ENCODE measurements around the gene ACOXL.
"Not testable (repeated sequence)": the region's sequence is repeated elsewhere in the genome, so short reads cannot be mapped to it uniquely, and the experiment has no call there.

Gene ACOXL

GRCh38 chr2:110853516-110853915, 121.1 kb downstream of the ACOXL start:
- no peak for DNase-seq (ENCODE audit: low read depth in 3 of 3, low spot score in 1 of 3)

DNA sequence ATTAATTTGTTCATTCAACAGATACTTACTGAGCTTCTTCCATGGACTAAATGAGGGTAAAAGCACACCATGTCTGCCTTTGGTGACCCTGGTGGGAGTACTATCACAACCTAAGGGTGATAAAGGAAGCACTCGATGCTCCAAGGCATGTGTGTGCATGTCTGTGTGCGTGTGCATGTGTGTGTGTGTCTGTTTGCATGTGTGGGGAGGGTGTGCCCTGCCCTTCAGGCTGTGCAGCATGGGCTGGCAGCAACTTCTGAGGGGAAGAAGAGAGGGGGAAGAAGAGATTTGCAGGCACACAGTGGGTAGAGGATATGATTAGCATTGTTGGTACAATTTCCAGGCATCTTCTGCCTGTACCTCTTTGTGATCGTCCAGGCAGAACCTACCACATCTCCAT, 121.6 kb downstream of the ACOXL start:
- no peak for DNase-seq (ENCODE audit: low read depth in 3 of 3, low spot score in 1 of 3)

DNA sequence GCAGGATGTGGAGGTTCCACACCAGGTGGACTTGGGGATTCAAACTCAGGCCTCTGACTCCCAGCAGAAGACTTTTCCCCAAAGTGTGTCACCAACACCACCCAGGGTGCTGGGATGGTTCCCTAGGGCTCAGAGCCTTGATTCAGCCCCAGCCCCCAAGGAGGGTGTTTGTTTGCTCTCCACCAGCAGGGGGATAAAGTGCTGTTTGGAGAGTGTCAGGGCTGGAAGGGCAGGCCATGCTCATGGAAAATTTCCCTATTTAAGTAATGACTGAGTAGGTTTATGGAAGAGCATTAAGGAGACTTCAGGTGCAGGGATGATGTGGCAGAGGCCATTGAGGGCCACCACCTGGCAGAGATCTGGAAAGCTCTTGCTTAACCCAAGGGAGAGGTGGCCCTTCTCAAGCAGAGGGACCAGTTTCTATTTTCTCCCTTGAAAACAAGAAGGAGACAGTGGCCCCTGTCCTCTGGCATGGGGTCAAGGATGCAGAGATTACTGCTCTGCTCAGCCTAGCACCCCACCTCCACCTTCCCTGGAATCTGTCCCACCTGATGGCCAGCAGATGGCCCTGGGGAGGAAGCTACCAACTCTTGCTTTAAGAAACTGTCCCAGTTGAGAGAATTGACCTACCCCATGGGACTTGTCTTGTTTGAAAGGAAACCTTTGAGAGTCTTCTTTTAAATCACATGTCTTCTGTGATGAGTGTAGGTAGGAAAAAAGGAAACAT, 122.1 kb downstream of the ACOXL start:
- DNase-seq (ENCODE audit: low read depth in 3 of 3, low spot score in 1 of 3): no peak

DNA sequence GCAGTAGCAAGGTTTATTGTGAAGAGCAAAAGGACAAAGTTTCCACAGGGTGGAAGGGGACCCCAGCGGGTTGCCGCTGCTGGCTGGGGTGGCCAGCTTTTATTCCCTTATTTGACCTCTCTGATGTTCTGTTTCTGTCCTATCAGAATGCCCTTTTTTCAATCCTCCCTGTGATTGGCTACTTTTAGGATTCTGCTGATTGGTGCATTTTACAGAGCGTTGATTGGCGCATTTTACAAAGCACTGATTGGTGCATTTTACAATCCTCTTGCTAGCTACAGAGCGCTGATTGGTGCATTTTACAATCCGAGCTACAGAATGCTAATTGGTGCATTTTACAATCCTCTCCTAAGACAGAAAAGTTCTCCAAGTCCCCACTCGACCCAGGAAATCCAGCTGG, 123.5 kb downstream of the ACOXL start:
- DNase-seq (ENCODE audit: low read depth in 3 of 3, low spot score in 1 of 3): not testable (repeated sequence)

- peak in 2 of 3 donors; percentile 16 to 19 for DNase-seq (ENCODE audit: low read depth in 3 of 3, low spot score in 1 of 3)
Observed at GRCh38 chr2:110858135-110858725, 125.9 kb downstream of the ACOXL start.

DNA sequence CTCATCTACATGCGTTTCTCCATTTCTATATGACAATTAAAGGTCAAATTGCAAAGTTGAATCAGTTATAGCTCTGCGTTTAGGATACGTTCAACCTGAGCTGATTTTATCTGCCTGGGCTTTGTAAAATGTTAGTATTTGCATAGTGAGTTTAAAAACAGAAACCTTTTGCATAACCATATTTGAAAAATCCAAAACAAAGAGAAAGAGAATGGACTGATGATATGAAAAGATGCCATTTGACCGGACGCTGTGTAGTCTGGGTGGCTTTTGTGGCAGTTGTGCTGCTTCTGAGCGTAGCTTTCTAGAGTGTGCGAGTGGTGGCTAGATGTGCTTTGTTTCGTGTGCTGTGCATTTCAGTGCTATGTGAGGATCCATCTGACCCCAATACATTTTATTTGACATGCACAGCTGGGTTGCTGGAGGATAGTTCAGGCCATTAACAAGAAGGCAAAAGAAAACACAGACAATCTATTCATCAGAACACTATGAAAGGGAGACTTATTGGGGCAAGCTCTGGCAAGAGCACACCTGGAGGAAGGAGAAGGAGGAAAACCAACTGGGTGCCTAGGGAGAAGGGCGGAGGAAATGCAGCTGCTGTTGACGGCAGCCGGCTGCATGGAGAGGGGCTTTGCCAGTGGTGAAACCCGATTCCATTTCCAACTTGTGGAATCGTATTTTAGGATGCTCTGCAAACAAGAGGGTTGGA, 126.8 kb downstream of the ACOXL start:
- DNase-seq (ENCODE audit: low read depth in 3 of 3, low spot score in 1 of 3): no peak

DNA sequence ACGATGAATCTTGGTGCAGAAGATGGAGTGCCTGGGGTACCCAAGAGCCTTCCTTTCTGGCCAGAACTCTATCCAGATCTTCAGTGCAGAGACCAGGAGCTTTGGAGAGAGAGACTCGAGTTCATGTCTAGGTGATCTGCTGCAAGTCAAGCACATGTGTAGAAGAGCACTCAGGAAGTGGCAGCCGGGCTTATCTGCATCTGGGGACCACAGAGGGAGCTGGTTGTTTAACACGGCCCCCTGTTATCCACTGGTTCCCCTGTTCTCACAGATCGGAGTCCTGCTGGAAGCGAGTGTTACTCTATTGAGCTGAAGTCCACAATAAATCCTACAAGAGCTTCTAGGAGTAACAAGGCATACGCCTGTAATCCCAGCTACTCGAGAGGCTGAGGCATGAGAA, 128.3 kb downstream of the ACOXL start:
- no peak for DNase-seq (ENCODE audit: low read depth in 3 of 3, low spot score in 1 of 3)

DNA sequence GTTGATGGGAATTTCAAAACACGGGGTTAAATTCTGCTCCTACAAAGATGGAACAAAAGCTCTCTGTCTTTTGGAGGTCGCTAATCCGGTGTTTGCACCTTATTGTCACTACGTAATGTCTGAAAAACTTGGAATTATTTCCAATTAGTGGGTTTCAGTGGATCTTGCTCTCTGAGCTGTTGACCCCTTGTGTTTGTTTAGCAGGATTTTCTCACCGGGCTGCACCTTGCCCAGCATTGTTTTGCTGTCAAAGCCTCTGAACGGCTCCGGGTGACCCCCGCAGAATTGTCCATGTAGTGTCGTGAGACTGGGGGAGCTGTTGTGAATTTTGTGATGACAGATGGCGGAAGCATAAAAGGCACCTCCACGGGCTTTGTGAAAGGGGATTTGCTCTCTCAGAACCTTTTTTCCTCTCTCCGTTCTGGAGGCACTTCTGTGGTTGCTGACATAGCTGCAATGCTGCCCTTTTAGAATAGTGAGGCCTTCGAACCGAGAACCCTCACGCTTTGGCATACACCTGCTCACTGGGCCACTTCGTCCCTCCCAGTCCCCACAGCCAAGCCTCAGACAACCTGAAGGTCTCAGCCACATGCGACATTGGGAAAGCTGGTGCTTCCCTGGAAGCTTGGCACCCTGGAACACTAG, 129.4 kb downstream of the ACOXL start:
- DNase-seq (ENCODE audit: low read depth in 3 of 3, low spot score in 1 of 3): no peak

- no peak for DNase-seq (ENCODE audit: low read depth in 3 of 3, low spot score in 1 of 3)
Observed at GRCh38 chr2:110863726-110864125, 131.4 kb downstream of the ACOXL start.

- DNase-seq (ENCODE audit: low read depth in 3 of 3, low spot score in 1 of 3): no peak
Observed at GRCh38 chr2:110864176-110864575, 131.8 kb downstream of the ACOXL start.

- DNase-seq (ENCODE audit: low read depth in 3 of 3, low spot score in 1 of 3): no peak
Observed at GRCh38 chr2:110864731-110865130, 132.4 kb downstream of the ACOXL start.

DNA sequence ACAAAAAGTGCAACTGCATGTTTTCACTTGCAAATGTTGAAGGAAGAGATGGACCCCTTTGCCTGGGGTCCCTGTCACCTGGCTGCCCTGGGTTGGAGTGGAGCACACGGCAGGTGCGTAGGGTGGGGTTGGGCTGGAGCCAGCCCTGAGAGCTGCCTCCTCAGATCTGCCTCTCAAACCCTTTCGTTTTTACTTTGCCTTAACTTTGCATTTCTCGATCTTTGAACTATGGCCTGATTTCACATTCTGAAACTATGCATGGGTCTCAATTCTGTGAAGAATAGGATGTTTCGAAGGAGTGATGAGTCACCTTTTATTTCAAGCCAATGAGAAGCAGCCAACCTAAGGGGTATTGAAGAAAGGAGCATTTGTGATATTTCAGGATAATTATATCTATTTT, 132.8 kb downstream of the ACOXL start:
- DNase-seq (ENCODE audit: low read depth in 3 of 3, low spot score in 1 of 3): no peak

DNA sequence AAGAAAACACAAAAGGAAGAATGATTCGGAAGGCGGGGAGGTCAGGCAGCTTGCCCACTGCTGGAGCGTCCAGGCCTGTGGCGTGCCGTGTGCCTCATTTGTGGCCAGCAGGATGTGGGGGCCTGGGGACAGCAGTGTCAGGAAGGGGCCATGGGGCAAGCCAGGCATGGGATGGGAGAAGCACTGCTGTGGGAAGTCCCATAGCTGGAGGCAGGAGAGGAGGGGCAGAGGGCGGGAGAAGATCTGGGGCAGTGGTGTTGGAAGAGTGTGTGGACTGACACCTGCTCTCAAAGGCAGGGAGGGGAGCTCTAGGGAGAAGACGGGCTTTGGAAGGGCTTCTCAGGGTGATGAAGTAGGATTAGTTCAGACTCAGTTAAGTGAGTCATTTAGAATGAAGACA, 133.7 kb downstream of the ACOXL start:
- DNase-seq (ENCODE audit: low read depth in 3 of 3, low spot score in 1 of 3): no peak

GRCh38 chr2:110866466-110866865, 134.1 kb downstream of the ACOXL start:
- no peak for DNase-seq (ENCODE audit: low read depth in 3 of 3, low spot score in 1 of 3)

DNA sequence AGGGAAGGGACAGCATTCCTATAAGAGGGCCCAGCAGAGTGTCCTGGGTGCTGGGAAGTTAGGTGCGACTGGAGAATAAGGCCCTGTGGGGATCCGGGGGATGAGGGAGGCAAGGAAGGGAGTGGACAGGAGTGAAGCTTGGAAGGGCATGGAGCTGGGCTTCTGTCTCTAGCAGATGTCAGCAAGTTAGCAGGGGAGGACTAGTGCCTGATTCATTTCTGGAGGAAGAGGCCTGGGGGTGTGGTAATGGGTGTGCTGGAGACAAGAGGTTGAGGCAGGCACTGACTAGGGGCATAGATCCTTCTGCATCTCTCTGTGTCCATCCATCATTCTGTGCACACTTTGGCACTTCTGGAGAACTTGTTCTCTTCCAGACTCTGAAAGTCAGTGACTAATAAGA, 134.7 kb downstream of the ACOXL start:
- no peak for DNase-seq (ENCODE audit: low read depth in 3 of 3, low spot score in 1 of 3)

GRCh38 chr2:110868971-110869370, 136.6 kb downstream of the ACOXL start:
- DNase-seq (ENCODE audit: low read depth in 3 of 3, low spot score in 1 of 3): no peak

- DNase-seq (ENCODE audit: low read depth in 3 of 3, low spot score in 1 of 3): no peak
Observed at GRCh38 chr2:110869472-110870446, 137.4 kb downstream of the ACOXL start.

DNA sequence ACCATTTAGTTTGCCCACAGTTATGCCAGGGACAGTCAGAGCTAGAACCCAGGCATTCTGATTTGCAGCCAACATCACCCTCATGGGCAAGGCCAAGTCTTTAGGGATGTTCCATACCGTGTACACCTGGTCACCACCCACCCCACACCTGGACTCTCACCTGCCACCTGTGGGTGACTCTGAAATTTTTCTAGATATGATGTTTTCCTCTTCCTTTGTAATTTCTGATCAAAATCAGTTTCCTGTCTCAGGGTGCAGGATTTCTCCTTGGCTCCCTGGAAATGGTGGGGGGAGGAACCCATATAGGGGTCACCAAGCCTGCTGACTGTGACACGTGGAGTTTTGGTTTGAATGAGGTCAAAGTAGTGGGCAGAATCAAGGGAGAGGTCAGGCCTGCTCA, 138.2 kb downstream of the ACOXL start:
- no peak for DNase-seq (ENCODE audit: low read depth in 3 of 3, low spot score in 1 of 3)

GRCh38 chr2:110871637-110872036, 139.3 kb downstream of the ACOXL start:
- no peak for DNase-seq (ENCODE audit: low read depth in 3 of 3, low spot score in 1 of 3)

DNA sequence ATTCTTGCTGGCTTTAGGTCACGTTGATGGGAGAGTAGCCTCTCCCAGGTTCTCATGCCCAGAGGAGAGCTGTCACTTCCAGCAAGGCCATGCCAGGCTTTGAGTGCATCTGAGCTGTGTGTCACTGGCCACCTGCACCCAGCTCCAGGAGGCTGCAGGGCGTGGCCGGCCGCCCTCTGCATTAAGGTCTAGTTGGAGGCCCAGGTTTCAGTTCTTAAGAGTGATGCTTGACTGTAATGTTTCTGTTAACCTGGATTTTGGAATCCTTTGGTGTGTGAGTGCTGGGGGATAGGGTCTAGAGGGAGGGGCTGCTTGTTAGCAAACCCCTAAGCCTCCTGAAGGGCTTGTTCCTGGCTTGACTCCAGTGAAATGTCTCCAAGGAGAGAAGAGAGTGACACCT, 140.1 kb downstream of the ACOXL start:
- DNase-seq (ENCODE audit: low read depth in 3 of 3, low spot score in 1 of 3): no peak

DNA sequence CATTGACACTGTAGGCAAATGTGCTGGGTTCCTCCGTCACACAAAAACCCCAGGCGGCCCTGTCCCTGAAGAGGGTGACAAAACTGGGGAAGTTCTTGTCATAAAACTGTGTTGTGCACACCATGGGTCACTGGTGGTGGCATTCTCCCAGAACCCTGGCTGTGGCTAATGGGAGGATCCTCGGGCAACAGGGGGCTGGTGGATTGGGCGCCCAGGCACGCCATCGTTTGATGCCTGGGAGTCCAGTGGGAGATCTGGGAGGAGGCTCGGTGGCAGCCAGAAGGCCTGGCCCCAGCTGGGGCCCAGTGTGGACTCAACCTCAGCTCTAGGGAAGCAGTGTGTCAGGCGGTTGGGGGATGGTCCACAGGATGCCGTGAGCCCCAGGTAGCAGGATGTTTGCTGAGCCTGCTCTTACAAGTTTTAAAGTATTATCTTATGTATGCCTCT, 140.7 kb downstream of the ACOXL start:
- DNase-seq (ENCODE audit: low read depth in 3 of 3, low spot score in 1 of 3): no peak

All from stimulated activated CD4-positive, alpha-beta T cell treated with anti-CD3 and anti-CD28 coated beads, TNF-alpha, amount 100 ng/mL, for 1 hour (primary cell).